GM19455 (cell line): ENCODE measurements around the gene SCAMP4.

ENCODE experiments used
- ATAC-seq: cut with Tn5 transposase; IDR thresholded peaks from one replicate; pipeline ENCODE4 v1.9.1; 2021; ENCODE audit not compliant: unreplicated experiment

The SCAMP4 gene, protein sequence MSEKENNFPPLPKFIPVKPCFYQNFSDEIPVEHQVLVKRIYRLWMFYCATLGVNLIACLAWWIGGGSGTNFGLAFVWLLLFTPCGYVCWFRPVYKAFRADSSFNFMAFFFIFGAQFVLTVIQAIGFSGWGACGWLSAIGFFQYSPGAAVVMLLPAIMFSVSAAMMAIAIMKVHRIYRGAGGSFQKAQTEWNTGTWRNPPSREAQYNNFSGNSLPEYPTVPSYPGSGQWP

GRCh38 chr19:1905110-1905862 is at the start of gene SCAMP4, which contains the start of gene ADAT3:
TSS of gene SCAMP4 (plus strand) at chr19:1905399. CDS start at chr19:1915020, 9,621 bp downstream.
TSS of gene ADAT3 (plus strand) at chr19:1905399. CDS start at chr19:1912048, 6,649 bp downstream.
- peak; percentile 67 for ATAC-seq

DNA sequence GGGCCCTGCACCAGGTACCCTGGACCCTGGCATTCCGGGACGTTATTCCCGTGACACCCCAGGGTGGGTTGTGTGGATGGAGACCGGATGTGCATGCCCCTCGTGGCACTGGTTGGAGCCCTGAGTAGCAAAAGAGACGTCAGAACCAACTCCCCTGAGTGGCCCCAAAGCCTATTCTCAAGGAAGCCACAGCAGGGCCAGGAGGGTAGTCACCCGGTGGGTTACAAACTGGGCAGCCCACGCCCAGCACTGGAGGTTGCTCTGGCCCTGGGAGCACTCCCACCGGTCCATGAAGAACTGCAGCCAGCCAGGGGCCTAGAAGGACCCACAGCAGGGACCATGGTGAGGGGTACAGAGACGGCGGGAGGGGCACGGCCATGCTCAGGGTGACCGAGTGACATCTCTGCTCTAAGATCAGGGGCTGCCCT is 49.4 kb upstream of the SCAMP4 start:
- no peak for ATAC-seq

DNA sequence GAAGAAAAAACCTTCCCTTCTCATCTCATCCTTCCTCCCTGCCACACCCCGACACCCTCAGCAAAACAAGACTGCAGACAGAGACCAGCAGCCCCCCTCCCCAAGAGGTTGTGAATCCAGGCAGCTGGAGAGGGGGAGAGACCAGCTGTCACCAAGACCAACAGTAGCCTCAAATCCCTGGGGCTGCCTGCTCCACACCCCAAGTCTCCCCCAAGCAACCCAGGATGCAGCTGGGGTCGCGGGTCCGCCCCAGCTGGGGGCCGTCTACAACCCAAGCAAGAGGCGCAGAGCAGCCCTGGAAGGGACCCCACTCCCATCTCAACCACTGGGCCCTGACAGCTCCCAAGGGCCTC is 48.9 kb upstream of the SCAMP4 start:
- no peak for ATAC-seq

- ATAC-seq: no peak
Measured at GRCh38 chr19:1856698-1857603, 48.2 kb upstream of the SCAMP4 start.

DNA sequence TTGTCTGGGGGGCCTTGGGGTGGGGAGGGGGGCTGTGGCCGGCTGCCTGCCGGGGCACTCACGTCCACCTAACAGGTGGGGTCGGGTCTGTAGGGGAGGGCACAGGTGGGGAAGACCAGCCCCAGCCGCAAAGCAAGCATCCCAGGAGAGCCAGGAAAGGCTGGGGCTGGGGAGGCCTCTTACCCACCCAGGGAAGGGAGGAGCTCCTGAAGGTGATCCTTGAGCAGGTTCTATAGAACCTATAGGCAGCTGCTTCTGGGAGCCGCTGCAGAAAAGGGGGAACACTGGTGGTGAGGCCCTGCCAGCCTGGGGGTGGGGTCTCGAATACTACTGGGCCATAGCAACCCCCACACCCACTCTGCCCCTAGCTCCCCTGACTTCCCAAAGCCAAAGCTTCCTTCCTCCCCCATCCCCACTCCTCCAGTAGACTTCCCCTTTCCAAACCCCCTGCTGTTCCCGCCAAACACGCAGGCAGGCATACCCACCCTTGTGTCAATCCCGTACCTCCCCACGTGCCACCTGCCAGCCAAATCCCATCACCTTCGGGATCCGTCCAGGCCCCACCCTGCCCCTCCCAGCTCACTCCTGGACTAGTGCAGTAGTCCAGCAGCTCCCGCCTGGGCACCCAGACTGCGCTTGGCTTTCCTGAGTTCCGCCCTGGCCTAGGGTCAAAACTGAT is 47.4 kb upstream of the SCAMP4 start:
- ATAC-seq: no peak

DNA sequence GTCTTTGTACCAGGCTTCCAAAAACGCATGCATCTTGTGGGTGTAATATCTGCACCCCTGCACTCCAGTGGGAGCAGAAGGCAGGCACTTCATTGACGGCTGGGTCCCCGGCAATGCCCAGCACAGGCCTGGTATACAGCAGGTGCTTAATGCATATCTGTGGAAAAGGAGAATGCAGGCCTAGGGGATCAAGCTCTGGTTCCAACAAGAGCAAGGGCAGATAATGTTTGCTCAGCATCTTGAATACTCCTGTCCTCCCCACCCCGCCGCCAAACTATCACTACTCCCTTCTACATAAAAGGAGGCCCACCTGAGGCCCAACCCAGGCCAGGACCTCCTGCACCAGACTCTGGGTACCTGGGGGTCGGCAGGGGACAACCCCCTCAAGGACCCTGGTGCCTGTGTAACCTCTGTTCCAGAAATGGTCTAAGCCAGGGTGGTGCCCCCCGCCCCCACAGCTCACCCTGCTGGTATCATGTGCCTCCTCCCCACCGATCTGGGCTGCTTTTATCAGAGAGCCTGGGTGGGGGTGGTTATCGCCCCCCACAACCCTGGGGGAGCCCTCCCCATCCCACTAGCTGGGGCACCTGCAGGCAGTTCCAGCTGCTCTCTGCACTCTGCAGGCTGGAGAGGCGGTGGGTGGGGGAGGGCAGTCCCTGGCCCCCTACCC is 46.7 kb upstream of the SCAMP4 start:
- ATAC-seq: no peak

DNA sequence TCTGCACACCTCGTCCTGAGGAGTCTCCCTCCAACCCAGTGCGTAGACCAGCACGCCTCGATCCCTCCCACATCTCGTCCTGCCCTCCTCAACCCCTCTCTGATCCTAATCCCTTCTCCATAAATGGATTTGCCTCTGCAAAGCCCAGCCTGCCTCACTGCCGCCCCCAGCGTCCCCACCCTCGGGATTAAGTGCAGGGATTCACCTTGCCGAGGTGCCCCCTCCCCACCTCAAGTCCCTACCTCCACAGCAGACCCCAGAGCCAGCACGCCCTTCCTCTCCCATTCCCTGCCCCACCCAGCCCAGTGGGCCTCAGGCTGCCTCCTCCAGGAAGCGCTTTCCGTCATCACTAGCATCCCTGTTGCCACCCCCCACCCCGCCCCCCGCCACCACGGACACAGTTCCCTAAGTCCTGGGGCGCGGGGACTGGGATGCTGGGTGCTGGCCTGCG is 45.8 kb upstream of the SCAMP4 start:
- ATAC-seq: no peak

- no peak for ATAC-seq
Measured at GRCh38 chr19:1860042-1860775, 45.0 kb upstream of the SCAMP4 start.

GRCh38 chr19:1860821-1861598 is 44.2 kb upstream of the SCAMP4 start:
- no peak for ATAC-seq

DNA sequence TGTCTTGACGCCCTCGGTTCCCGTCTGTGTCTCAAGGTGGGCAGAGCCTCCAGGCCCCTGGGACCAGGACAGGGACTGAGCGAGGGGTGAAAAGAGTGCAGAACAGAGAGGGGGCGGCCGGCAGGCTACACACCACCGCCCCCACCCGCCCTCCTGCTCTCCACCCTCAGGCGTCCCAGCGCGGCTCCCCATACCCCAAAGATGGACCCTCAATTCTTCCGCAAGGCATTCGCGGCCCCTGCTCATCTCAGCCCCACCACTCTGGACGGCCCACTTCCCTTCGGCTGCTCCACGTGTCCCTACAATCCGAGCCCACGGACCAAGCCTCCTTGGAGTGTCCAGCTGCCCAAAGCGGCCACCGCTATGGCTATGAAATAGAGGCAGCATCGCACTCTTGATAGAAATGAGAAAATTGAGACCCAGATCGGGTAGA is 43.6 kb upstream of the SCAMP4 start:
- no peak for ATAC-seq

DNA sequence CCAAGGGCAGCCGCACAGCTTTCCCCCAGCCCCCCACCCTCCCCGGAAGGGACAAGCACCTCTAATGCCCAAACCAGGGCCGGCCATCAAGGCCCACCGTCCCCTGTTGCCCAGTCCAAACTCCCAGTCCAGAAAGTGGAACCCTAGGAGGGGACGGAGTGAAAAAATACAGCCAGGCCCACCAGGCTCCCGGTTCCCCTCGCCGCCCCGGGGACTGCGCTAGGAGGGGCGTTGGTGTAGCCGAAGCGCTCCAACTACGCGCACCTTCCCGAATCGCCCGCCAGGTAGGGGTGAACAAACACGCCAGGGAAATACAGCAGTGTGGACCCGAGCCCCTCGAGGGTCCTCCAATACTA is 43.2 kb upstream of the SCAMP4 start:
- no peak for ATAC-seq

DNA sequence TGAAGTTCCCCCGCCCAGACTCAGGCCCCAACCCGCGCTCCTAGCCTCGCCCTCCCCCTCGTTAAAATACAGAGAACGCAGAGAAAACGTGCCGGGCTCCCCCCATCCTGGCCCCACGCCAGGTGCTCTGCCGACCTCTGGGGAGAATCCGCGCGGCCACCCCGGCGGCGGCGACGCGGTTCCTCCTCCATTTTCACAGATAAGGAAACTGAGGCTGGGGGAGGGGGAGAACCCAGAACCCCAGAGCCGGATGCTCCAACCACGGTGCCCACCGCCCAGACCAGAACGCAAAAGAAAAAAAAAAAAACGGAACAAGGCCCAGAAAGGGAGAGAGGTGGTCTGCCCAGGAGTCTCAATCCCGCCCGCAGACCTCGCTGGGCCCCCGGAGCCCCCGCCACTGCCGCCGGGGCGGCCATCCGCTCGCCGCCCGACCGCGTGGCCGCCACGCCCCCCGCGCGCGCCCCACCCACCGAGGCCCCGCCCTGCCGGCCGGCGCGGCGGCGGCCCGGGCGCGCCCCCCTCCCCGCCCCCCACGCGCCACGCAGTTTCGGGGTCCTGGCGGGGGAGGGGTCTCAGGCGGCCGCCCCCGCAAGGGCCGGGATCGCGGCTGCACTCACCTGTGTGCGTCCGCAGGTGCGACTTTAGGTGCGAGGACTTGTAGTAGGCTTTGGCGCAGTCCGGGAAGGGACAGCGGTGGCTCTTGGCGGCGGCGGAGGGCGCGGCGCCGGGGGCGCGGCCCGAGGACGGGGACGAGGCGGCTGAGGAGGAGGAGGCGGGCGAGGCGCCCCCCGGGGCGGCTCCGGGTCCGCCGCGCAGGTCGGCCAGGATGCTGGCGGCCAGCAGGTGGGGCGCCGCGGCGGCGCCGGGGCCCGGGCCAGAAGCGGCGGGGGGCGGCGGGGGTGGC is 42.5 kb upstream of the SCAMP4 start:
- ATAC-seq: no peak

GRCh38 chr19:1863328-1863637 is 41.9 kb upstream of the SCAMP4 start, which contains the start of gene KLF16:
TSS of gene KLF16 (minus strand) at chr19:1863579. CDS start at chr19:1863497, 82 bp downstream.
- ATAC-seq: peak; percentile 11

- ATAC-seq: peak; percentile 63
Measured at GRCh38 chr19:1863638-1864479, 41.3 kb upstream of the SCAMP4 start.

DNA sequence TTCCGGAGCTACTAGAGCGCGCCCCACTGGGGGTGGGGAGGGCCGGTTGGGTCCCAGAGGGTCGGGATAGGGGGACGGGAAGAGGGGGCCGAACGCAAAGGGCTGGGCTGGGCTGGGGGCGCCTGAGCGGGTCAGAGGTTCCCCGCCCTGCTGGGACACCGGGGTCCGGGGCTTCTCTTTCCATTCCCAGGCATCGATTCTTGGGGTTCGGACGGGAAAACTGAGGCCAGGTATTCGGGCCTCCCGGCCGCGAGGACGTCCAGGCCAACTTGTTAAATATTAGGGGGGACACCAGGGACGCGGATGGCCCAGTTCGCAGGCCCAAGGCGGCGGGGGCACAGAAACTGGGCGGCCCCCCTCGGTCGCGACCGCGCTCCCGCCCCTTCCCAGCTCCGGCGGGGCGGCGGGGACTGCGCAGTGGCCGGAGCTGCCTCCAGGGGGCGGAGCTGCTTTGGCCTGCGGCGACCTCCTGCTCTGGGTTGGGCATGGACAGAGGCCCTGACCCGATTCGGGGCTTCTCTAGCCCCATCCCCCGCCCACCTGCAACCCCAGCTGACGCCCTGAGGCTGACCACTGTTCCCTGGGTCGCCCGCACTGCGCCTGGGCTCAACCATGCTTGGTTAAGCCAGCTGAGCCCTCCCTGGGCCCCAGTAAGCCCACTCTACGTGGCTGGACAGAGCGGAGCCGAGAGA is 40.6 kb upstream of the SCAMP4 start:
- peak; percentile 25 for ATAC-seq
